ENCODE measurements around the gene PEAR1.

The PEAR1 gene

GRCh38 chr1:156947818-156948525 lies 54.5 kb downstream of the PEAR1 start:
- DNase-seq: no peak
- in situ Hi-C loops (cut with MboI; ENCODE audit: low pct_unique_long_range_greater_than_20kb, low sequenced_read_pairs): no loop called here

- no peak for DNase-seq
- in situ Hi-C loops (cut with MboI; ENCODE audit: low pct_unique_long_range_greater_than_20kb, low sequenced_read_pairs): no loop called here
These were observed 55.2 kb downstream of the PEAR1 start for GRCh38 chr1:156948708-156949107.

DNA sequence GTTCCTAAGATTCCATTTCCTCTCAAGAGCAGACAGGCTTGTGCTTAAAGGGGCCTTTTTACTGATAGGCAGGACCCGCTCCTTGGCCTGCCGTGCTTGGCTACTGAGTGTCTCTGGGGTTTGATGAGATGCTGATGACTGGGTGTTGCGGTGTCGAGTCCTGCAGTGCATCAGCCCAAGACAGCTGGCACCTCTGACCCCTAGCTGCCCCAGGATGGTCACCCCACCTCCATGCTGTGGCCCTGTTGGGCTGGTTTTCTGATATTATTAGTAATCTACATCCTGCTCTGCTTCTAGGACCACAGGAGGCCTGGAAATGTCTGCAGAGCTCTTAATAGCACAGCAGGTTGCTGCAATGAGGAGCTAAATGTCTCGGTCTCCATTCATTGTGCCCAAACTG lies 55.6 kb downstream of the PEAR1 start:
- in situ Hi-C loops (cut with MboI; ENCODE audit: low pct_unique_long_range_greater_than_20kb, low sequenced_read_pairs): no loop called here
- DNase-seq: no peak

GRCh38 chr1:156951371-156951770 lies 57.9 kb downstream of the PEAR1 start:
- in situ Hi-C loops (cut with MboI; ENCODE audit: low pct_unique_long_range_greater_than_20kb, low sequenced_read_pairs): no loop called here
- DNase-seq: no peak

DNA sequence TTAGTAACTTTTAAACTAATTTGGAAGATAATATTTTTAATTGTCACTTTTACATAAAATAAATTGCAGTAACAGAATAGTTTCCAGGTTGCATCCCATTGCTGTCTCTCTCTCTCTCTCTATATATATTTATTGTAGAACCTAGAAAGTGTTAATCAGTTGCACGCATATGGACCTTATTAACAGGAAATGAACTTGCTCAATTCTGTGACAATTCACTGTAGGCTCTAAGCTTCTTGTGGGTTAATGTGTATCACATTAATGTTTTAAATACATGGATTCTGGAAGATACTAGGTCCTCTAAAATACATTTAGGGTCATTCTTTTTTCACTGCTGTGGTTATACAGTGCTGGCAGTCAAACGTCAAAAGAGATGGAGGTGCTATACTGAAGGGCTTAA lies 60.1 kb downstream of the PEAR1 start:
- in situ Hi-C loops (cut with MboI; ENCODE audit: low pct_unique_long_range_greater_than_20kb, low sequenced_read_pairs): no loop called here
- DNase-seq: no peak

- DNase-seq: no peak
- in situ Hi-C loops (cut with MboI; ENCODE audit: low pct_unique_long_range_greater_than_20kb, low sequenced_read_pairs): no loop called here
These were observed 62.8 kb downstream of the PEAR1 start for GRCh38 chr1:156956333-156956732.

GRCh38 chr1:156957634-156958033 lies 64.1 kb downstream of the PEAR1 start:
- in situ Hi-C loops (cut with MboI; ENCODE audit: low pct_unique_long_range_greater_than_20kb, low sequenced_read_pairs): no loop called here
- DNase-seq: no peak

DNA sequence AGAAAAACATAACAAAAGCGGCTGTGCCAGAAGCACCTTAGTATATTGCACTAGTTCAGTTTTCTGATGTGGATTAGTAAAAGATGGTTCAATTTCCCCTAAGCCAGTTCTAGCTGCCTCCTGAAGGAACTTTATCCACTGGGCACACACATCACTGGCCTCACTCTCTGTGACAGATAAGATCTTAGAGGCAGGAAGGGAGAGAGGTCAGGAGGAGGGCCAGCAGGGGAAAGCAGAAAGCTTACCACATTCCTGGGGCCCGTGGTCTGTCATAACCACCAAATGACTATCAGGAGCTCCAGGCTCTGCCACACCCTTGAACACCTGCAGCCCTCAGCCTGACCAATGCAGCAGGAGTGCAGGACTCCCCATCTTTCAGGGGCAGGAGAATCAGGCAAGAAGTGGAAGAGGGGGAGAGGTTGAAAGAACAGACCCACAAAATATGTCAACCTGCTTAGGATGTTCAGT lies 64.8 kb downstream of the PEAR1 start:
- DNase-seq: peak; percentile 8
- in situ Hi-C loops (cut with MboI; ENCODE audit: low pct_unique_long_range_greater_than_20kb, low sequenced_read_pairs): no loop called here

DNA sequence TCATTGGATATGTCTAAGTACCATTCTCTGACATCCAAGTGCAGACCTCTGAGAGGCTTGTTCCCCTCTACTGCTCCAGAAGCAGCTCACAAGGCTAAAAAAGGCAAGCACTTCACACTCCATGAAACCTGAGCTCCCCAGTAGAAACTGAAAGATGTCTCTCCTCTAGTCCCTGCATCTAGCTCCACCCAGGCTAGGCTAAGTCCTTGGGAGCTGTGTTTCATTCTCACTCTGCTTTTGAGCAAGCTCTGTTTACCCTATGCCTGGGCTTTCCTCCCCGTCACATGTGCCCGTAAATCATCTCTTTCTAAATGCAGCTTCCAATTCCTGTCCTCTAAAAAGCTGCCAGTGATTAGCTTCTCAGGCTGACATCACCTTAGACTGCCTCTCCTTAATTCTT lies 65.9 kb downstream of the PEAR1 start:
- no peak for DNase-seq

DNA sequence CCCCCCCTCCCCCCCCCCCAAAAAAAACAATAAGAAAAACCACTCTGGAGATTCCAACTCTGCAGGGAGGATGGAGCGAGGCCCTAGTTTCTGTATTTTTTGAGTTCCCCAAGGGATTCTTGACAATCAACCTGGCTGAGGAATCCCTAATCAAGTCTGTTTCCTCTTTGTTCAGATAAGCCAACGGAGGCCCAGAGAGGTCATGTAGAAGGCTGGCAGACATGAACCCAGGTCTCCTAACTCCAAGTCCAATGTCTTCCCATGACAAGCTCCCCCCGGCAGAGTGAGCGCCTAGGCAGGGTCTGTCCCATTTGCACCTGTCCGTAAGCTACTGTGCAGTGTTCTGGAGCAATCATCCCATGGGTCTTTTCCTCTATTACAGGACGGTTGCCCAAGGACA lies 66.4 kb downstream of the PEAR1 start:
- no peak for DNase-seq

More for the DNA sequence above, 65.9 kb downstream of the PEAR1 start:
- in situ Hi-C loops (cut with MboI; ENCODE audit: low pct_unique_long_range_greater_than_20kb, low sequenced_read_pairs): no loop called here

DNA sequence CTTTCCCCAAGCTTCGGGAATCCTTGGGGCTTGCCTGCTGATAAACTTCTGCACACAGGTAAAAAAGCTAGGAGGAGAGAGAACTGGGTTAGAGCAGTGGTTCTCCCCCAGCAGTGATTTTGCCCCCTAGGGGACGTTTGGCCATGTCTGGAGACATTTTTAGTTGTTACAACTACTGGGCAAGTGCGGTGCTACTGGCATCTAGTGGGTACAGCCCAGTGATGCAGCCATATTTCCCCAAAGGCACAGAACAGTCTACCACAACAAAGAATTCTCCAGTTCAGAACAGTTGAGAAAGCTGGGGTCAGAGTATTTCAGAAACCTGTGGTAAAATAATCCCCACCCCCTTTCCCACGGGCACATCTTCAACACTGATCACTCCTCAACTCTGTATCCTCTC lies 68.2 kb downstream of the PEAR1 start:
- in situ Hi-C loops (cut with MboI; ENCODE audit: low pct_unique_long_range_greater_than_20kb, low sequenced_read_pairs): no loop called here
- peak; percentile 28 for DNase-seq

More for the DNA sequence above, 66.4 kb downstream of the PEAR1 start:
- in situ Hi-C loops (cut with MboI; ENCODE audit: low pct_unique_long_range_greater_than_20kb, low sequenced_read_pairs): no loop called here

- DNase-seq: peak; percentile 59
- in situ Hi-C loops (cut with MboI; ENCODE audit: low pct_unique_long_range_greater_than_20kb, low sequenced_read_pairs): no loop called here
These were observed 70.1 kb downstream of the PEAR1 start for GRCh38 chr1:156963621-156964020.

DNA sequence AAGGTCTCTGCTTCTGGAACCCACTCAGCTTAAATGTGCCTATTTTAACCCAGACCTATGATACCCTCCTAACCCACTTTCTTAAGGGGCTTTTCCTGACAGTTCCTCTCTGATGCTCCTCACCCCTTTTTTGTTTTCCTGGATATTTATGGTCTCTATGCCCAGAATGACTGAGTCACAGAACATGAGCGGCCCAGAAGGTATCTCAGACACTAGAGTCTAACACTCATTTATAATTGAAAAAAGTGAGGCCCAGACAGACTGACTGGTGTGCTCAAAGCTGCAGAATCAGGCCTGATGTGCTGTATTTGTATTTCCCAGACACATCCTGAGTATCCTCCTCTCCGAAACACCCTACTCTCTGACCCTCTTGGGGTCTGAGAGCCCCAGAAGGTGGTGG lies 70.9 kb downstream of the PEAR1 start:
- DNase-seq: no peak
- in situ Hi-C loops (cut with MboI; ENCODE audit: low pct_unique_long_range_greater_than_20kb, low sequenced_read_pairs): no loop called here

All from KBM-7 (cell line).